GM18511 (cell line): ENCODE data around the gene CERT1.
"Not testable (repeated sequence)": the region's sequence is repeated elsewhere in the genome, so short reads cannot be mapped to it uniquely, and the experiment has no call there.

ENCODE experiments used
- ATAC-seq: cut with Tn5 transposase; IDR thresholded peaks from one replicate; pipeline ENCODE4 v1.9.1; 2021; ENCODE audit warnings: mild to moderate bottlenecking, moderate library complexity; ENCODE audit not compliant: unreplicated experiment

CERT1 gene

DNA sequence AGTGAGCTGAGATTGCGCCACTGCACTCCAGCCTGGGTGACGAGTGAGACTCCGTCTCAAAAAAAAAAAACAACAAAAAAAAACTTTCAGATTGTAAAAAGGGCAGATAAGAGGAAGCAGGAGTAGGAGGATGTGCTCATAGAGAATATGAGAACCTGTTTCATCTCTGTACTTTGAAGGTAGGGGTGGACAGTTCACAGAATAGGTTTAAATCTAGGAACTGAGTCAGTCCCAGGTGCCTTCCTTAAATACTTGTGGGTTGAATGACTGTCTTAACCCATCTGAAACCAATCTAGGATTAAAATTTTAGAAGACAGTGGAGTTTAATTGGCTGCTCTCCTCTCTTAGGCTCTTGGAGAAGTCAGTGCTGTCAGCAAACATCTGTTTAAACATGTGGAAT lies 12.6 kb upstream of the CERT1 start:
- peak; percentile 86 for ATAC-seq

DNA sequence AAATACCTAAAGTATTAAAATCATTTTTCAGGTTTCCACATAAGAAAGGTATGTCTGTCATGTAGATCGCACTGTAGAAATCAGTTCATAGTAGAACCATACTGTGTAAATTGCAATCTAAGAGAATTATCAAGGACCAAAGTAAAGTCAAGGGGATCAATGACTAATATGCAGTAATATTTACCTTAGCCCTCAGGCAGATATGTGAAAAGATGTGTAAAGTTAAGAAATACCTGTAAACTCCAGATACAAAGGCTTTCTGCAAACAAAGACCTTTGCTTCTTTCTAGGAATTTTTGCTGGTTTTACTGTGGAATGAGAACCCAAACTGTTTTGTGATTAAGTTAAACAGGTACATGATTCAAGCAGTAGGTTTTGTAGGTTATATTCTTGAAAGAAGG lies 11.8 kb upstream of the CERT1 start:
- no peak for ATAC-seq

DNA sequence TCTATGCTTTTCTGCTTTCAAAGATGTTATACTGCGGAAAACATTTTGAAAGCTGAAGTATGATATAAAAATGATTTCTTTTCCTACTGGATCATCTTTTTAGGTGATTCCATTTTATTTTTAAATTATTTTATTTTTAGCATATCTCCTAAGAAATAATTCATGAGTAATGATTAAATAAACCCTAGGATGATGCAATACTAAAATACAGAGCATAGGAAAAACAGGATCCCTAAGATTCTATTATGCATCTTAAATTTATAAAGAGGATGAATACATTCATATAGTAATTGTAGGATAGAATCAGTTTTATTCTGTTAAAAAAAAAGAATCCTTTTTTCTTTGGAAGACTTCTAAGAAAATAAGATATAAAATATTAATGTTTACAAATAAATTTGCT lies 11.1 kb upstream of the CERT1 start:
- ATAC-seq, result no peak

DNA sequence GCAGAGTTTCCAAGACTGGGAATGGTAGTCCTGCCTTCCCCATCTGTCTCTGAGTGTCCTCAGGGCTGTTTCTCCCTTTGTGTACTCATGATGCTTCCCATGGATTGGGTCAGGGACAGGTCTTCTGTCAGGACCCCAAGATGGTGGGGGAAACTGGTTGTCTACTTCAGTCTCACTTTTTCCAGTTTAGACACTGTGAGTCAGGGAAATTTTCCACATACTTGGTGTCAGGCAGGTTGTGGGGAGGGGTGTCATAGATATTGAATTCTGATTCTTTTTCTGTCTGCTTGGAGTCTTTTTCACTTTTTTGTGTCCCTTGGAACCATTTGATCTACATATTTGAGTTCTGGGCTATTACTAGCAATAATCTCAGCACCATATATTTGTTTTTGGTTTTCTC lies 10.6 kb upstream of the CERT1 start:
- no peak for ATAC-seq

DNA sequence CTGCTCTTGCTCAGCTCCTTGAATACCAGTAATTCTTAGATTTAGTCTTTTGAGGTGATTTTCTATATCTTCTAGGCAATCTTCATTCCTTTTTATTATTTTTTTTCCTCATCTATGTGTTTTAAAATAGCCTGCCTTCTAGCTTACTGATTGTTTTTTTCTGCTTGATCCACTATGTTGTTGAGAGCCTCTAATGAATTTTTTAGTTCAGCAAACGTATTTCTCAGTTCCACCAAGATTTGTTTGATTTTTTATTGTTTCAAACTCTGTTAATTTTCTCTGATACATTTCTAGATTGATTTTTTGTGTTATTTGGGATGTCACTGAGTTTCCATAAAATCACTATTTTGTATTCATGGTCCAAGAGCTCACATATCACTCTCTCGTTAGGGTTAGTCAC lies 9.8 kb upstream of the CERT1 start:
- ATAC-seq, result no peak

DNA sequence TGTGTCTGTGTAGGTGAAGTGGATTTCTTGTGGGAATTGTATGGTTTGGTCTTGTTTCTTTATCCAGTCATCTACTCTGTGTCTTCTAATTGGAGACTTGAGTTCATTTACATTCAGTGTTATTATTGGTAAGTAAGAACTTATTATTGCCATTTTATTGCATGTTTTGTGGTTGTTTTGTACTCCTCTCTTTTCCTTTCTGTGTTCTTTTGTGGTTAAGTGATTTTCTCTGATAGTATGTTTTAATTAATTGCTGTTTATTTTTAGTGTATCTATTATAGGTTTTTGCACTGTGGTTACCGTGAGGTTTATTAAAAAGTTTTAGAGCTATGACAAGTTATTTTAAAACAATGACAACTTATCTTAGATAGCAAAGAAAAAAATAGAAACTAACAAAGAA lies 8.3 kb upstream of the CERT1 start:
- ATAC-seq, result no peak

DNA sequence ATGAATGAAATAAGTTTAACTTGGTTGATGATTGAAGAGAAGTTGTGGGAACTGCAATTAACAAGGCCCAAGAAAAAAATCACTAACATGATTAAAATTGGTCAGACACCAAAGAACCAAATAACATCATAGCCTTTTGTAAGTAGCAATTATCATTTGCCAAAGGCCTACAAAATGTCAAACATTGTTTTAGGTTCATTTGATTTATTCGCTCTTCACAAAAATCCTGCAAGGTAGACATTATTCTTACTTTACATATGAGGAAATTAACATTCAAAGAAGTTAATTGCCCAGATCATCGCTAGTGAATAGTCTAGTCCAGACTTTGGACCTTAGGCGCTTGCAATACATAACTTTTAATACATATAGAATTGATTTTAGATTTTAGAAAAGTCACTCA lies 2.9 kb upstream of the CERT1 start:
- ATAC-seq, result no peak

DNA sequence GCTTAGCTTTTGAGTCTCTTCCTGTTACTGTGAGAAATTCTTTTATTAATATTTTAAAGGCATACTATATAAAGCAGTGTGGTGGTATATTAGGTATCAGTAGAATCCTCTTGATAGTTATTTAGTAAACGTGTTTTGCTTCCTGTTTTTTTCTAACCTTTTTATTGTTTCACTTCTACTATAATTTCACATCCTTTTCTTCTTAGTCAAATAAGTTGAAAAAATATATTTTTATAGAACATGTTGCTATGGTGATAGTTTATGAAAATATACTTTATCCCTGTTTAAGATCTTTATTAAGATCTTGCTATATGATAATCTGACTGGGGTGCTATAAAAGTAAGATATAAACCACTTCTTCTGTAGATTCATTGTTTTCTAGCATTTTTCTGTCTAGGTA lies 2.4 kb upstream of the CERT1 start:
- ATAC-seq, result no peak

DNA sequence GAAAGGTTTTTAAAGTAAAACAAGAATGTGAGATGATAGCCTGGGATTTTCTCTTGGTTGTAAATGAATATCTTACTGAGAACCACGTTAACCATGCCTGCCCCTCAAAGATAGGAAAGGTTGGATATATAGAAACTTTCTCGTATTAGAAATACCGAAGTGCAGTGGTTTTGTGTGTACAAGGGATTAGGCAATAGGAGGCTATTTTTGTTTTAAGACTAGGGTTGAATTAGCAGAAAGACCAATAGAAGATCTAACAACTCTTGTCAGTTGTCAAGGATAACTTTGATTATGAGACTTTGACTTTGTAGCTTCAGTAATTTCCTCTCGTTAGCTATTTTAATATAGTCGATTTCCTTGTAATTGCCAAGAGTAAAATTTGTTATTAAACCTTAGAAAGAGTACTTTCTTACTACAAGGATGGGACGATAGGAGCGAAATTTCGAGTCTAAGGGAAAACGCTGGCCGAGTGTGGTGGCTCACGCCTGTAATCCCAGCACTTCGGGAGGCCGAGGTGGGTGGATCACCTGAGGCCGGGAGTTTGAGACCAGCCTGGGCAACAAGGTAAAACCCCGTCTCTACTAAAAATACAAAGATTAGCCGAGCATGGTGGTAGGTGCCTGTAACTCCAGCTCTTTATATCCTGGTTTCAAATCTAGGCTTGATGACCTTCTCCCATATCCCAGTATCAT lies 1.1 kb upstream of the CERT1 start:
- ATAC-seq, result no peak

DNA sequence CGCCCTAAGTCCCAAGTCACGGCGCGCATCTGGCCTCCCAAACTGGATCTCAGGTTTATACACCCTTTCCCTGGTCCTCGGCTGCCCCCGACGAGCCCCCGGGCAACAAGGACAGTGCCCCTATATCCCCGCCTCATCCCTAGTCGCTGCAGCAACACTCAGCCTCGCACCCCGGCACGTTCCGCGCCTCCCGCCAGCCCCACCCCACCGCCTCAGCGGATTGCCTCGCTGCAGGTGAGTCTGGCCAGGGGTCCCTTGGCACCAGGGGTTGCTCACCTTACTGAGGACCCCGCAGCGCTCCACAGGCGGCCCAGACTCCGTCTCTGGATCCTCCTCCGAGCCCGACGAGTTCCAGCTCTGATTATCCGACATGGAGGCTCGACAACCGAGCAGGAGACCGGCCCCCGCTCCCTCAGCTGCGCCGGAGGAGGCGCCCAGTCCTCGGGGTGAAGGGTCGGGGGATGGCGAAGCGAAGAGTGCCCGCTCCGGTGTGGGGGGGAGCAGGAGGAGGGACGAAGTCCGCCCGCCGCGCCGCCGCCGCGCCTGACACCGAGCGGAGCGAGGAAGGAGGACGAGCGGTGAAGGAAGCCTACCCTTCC lies 494 bp downstream of the CERT1 start:
- peak; percentile 40 for ATAC-seq

DNA sequence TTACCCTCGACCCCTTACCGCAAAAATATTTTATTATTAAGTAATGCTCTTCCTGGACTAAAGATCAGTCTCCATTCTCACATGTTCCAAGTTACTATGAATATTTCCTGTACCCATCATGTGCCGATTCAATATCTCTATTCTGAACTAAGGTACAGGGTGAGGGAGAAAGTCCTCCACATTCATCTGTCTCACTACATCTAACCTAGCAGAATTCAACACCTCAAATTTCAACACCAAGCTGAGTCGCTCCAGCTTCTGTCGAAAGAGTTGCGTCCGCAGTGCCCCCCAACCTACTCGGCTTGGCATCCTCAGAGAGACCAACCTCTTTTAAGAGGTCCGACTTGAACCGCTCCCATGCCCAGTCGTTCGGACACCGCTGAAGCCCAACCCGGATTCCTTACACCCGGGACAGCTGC lies 1.0 kb downstream of the CERT1 start:
- peak; percentile 8 for ATAC-seq

DNA sequence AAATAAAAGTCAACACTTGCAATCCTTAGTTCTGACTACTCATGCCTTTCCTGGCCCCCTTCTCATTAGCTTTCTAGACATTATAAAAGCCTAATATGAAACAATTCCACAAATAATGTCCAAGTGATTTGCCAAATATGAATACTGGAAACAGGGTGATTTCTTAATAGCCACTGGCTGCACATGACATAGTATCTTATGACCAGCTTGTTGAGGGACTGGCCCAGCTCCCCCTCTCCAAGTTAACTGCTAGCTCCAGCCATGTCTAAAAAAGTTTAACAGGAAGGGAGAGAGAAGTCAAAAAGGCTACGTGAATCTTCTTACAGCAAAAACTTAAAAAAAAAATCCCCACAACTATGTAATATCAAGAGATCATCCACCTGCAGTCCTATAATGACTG lies 1.5 kb downstream of the CERT1 start:
- no peak for ATAC-seq

DNA sequence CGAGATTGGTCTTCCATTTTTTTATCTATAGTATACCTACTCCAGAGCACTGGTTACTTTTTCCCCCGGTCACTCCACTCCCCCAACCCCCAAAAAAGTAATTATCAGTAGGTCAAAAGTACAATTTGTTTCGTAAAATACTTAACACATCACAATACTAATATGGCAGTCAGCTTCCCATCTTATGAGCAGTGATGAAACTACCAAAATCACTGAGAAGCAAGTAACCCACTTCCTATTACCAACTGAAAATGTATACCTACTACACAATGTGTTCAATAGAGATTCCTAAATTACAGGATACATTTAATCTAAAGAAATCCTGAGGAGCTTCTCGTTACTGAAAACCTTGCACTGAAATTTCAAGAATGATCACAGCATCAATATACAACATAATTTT lies 1.9 kb downstream of the CERT1 start:
- ATAC-seq, result no peak

DNA sequence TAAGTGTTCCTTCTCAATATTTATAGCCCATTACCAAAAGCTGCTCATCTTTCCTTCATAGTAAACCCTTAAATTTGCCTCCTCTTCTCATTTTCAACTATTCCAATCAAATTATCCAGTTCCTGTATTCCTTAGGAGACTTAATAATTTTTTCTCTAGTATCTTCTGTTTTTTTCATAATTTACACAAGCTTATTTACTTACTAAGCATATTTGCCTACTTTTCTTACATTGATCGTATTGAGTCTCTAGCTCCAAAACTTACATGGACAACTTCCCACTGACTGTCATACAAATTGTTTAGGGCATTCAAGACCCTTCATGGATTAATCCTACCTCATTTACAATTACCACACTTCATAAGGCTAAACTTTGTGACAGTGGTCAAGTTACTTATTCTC lies 3.6 kb downstream of the CERT1 start:
- ATAC-seq, result no peak

DNA sequence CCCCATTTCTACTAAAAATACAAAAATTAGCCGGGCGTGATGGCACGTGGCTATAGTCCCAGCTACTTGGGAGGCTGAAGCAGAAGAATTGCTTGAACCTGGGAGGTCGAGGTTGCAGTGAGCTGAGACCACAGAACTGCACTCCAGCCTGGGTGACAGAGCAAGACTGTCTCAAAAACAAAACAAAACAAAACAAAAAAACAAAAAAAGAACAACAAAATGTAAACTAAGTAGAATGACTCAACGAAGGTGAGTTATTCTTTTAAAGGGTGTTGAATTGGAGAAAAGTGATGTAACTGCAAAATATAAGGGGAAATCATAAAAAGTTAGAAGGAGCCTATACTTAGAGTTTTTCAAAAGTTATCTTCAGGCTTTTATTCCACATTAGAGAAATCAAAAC lies 6.3 kb downstream of the CERT1 start:
- ATAC-seq, result not testable (repeated sequence)

DNA sequence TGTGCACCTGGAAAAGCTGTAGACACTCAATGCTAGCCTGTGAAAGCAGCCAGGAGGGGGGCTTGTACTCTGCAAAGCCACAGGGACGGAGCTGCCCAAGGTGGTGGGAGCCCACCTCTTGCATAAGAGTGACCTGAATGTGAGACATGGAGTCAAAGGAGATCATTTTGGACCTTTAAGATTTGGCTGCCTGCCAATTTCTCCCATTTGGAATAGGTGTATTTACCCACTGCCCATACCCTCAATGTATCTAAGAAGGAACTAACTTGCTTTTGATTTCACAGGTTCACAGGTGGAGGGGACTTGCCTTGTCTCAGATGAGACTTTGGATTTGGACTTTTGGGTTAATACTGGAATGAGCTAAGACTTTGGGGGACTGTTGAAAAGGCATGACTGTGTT lies 12.6 kb downstream of the CERT1 start:
- not testable (repeated sequence) for ATAC-seq

DNA sequence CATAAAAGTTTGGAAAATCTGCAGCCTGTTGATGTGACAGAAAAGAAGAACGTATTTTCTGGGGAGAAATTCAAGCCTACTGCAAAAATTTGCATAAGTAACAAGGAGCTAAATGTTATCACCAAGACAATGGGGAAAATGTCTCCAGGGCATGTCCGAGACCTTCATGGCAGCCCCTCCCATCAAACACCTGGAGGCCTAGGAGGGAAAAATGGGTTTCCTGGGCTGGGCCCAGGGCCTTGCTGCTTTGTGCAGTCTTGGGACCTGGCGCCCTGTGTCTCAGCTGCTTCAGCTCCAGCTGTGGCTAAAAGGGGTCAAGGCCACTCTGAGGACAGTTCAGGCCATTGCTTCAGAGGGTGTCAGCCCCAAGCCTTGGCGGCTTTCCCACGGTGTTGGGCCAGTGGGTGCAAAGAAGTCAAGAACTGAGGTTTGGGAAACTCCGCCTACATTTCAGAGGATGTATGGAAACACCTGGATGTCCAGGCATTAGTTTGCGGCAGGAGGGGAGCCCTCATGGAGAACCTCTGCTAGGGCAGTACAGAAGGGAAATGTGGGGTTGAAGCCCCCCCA lies 13.1 kb downstream of the CERT1 start:
- no peak for ATAC-seq

DNA sequence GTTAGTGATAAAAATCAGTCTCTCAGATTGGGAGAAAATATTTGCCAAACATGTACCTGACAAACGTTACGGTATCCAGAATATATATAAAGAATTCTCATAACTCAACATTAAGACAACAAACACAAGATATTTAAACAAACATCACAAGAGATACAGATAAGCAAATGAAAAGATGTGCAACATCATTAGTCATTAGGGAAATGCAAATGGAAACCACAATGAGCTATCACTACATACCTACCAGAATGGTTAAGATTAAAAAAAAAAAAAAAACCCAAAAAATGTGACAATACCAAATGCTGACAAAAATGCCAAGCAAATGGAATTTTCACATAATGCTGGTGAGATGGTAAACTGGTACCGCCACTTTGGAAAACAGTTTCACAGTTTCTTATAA lies 15.4 kb downstream of the CERT1 start:
- no peak for ATAC-seq

DNA sequence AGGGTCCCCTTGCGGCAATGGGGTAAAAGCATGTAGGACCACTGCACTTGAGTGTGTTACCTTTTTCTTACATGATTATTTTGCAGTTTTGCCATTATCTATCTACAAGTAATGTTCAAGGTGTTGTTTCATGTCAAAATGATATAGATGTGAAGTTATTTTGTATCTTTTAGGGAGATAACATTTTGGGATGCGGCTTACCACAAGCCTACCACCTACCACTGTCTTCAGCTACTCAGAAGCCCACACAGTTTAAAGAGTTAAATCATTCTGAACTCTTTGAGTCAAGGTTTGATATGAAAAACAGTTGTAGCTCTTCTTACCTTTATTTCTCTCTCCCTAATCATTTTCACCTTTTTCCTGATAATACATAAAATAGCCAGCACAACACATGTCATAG lies 19.8 kb downstream of the CERT1 start:
- no peak for ATAC-seq

DNA sequence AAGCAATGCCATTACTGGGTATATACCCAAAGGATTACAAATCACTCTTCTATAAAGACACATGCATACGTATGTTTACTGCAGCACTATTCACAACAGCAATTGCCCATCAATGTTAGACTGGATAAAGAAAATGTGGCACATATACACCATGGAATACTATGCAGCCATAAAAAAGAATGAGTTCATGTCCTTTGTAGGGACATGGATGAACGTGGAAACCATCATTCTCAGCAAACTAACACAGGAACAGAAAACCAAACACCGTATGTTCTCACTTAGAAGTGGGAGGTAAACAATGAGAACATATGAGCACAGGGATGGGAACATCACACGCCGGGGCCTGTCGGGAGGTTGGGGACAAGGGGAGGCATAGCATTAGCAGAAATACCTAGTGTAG lies 21.6 kb downstream of the CERT1 start:
- not testable (repeated sequence) for ATAC-seq

DNA sequence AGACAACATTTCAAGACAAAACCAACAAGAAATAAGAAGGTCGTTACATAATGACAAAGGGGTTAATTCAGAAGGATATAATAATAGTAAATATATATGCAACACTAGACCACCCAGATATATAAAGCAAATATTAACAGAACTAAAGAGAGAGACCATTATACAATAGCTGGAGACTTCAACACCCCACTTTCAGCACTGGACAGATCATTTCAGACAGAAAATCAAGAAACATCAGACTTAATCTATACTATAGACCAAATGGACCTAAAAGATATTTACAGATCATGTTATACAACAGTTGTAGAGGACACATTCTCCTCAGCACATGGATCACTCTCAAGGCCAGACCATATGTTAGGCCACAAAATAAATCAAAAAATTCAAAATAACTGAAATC lies 26.8 kb downstream of the CERT1 start:
- no peak for ATAC-seq

DNA sequence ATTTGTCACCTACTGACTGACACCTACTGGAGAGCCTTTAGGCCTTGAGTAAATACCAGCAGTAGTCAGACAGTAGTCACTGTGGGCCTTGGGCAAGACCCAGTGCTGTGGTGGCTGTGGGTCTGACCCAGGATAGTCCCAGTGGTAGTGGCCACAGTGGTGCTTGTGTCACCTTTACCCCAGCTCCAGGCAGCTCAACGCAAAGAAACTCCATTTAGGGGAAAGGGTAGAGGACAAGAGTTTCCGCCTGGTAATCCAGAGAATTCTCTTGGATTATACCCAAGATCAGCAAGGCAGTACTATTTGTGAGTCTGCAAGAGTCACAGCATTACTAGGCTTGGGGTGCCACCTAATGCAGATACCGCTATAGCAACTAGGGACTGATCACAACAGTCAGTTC lies 28.9 kb downstream of the CERT1 start:
- no peak for ATAC-seq

DNA sequence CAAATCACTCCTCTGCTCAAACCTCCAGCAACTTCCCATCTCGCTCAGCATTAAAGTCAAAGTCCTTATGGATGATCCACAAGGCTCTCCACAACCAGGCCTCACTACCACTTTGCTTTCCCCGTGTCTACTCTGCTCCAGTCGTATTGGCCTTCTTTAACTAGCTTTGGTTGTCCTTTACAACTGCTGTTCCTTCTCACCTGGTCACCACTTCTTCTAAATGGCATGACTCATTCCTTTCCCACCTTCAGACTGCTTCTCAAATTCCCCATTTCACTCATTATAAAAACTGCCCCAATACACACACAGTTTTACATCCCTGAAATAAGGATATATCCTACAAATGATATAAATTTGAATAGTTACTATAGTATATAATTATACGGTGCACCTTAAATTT lies 30.4 kb downstream of the CERT1 start:
- no peak for ATAC-seq
